Measurements from ENCODE around the gene DST.

Gene DST

DNA sequence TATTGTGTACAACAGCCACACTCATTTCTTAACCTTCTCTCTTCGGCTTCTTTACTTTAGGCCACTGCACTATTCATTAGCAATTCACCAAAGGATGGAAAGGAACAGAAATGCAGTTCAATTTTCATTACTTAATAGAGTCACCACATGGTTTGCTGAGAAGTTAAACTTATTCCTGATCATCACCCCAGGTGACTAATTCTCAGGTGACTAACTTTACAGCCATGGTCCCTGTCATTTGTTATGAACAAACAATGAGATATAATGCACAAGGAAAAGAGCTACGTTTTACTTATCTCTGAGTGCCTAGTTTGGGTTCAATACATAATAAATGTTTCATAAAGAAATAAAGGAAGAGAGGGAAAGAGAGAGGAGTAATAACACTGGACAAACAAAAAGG lies 45.8 kb upstream of the DST start:
- no peak overlapping the region for H3K4me3 ChIP-seq (ENCODE audit: low read depth, low read length)
- DNase-seq (ENCODE audit: low read depth): no peak
- TF ChIP-seq, protein P1, sequence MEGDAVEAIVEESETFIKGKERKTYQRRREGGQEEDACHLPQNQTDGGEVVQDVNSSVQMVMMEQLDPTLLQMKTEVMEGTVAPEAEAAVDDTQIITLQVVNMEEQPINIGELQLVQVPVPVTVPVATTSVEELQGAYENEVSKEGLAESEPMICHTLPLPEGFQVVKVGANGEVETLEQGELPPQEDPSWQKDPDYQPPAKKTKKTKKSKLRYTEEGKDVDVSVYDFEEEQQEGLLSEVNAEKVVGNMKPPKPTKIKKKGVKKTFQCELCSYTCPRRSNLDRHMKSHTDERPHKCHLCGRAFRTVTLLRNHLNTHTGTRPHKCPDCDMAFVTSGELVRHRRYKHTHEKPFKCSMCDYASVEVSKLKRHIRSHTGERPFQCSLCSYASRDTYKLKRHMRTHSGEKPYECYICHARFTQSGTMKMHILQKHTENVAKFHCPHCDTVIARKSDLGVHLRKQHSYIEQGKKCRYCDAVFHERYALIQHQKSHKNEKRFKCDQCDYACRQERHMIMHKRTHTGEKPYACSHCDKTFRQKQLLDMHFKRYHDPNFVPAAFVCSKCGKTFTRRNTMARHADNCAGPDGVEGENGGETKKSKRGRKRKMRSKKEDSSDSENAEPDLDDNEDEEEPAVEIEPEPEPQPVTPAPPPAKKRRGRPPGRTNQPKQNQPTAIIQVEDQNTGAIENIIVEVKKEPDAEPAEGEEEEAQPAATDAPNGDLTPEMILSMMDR (IDR thresholded peaks at IDR 0.05; ENCODE audit: low read depth, low read length, missing control alignments): no peak

DNA sequence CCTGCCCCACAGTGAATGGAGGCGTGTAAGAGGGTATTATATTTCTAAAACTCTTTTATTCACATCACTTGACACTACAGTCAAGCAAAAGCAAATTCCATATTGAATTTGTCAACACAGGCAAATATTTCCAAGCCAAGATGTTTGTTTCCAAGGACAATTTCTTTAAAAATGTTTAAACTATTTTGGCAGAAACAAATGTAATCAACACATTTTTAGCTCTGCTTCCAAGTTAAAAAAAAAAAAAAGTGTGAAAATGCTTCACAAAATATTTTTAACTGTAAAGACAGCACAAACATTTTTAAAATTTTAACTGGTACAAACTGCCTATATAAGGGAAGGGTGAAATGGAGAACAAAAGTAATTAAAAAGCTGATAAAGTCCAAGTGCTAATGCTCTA lies 44.9 kb upstream of the DST start:
- TF ChIP-seq, protein P1 (IDR thresholded peaks at IDR 0.05; ENCODE audit: low read depth, low read length, missing control alignments): no peak
- no peak for DNase-seq (ENCODE audit: low read depth)
- H3K4me3 ChIP-seq (ENCODE audit: low read depth, low read length): no peak overlapping the region

DNA sequence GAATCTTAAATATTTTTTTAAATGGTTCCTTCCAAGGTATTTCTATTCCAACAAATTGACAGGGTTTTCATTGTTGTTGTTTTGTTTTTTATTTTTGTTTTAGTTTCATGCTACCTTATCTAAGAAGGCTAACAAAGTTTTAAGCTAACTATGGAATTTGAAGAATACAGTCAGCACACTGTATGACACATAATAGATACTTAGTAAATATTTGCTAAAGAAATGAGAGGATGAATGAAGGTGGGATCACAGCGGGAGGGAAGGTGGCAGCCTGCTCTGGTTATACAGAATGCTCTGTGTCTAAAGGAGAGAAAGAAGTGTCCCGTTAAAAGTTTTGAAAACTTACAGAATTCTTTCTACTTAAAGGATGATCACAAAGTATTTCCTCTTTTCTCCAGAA lies 43.7 kb upstream of the DST start:
- no peak overlapping the region for H3K4me3 ChIP-seq (ENCODE audit: low read depth, low read length)
- no peak for DNase-seq (ENCODE audit: low read depth)
- TF ChIP-seq, protein P1 (IDR thresholded peaks at IDR 0.05; ENCODE audit: low read depth, low read length, missing control alignments): no peak

DNA sequence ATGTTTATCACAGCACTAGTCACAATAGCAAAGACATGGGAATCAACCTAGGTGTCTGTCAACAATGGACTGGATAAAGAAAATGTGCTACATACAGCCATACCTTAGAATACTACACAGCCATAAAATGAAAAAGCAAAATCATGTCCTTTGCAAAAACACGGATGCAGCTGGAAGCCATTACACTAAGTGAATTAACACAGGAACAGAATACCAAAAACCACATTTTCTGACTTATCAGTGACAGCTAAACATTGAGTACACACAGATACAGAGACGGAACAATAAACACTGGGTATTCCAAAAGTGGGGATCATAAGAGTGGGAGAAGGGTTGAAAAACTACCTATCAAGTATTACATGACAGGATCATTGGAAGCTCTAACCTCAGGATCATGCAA lies 43.3 kb upstream of the DST start:
- TF ChIP-seq, protein P1 (IDR thresholded peaks at IDR 0.05; ENCODE audit: low read depth, low read length, missing control alignments): no peak
- no peak overlapping the region for H3K4me3 ChIP-seq (ENCODE audit: low read depth, low read length)
- no peak for DNase-seq (ENCODE audit: low read depth)

DNA sequence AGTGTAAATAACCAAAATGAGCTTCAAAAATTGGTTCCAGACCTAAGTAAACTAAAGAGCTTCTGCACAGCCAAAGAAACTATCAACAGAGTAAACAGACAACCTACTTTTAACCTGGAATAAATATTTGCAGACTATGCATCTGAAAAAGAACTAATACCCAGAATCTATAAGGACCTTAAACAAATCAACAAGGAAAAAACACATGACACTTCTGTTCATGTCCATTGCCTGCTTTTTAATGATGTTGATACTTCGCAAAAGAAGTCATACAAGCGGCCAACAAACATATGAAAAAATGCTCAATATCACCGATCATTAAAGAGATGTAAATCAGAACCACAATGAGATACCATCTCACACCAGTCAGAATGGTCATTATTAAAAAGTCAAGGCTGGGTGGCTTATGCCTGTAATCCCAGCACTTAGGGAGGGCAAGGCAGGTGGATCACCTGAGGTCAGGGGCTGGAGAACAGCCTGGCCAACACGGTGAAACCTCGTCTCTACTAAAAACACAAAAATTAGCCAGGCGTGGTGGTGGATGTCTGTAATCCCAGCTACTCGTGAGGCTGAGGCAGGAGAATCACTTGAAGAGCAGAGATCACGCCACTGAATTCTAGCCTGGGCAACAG lies 42.5 kb upstream of the DST start:
- TF ChIP-seq, protein P1 (IDR thresholded peaks at IDR 0.05; ENCODE audit: low read depth, low read length, missing control alignments): no peak

DNA sequence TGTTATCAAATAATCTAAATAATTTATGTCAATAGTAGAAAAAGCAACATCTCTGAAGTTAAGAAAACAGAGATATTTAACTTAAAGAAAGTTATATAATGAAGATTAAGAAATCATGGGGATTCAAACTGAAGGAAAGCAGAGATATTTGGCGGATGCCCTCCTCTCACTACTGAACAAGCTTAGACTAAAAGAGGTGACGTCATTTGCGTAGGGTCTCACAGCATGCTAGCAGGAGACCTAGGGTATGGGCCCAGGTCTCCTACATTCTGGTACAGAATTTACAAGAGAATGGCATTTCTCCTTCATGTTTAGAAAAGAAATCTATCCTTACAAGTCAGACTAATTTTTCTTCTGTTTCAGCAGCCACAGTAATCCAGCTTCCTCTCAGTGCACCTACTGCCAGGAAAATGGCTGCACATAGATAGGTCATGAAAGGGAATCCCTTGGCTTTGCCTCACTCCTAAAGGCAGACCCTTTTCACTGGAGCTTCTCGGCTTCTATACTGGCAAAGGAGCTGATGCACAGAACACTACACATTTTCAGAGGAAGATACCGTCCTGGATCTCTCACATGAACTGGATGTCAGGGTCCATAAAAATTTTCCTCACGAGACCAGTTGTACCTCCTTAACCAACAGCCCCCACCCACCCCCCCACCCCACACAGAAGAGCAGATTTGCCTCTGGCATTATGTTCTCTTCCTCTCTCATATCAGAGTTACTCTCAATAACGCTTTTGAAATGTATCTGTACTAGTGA lies 41.8 kb upstream of the DST start:
- H3K4me3 ChIP-seq (ENCODE audit: low read depth, low read length): no peak overlapping the region
- TF ChIP-seq, protein P1 (IDR thresholded peaks at IDR 0.05; ENCODE audit: low read depth, low read length, missing control alignments): no peak
- DNase-seq (ENCODE audit: low read depth): no peak

More for the DNA sequence above, 42.5 kb upstream of the DST start:
- no peak overlapping the region for H3K4me3 ChIP-seq (ENCODE audit: low read depth, low read length)
- no peak for DNase-seq (ENCODE audit: low read depth)

All from GM12864 (cell line).